Sigmoid colon (tissue), 4 donors: ENCODE data around the gene DFFB.

Source experiments
- EP300 ChIP-seq, 4 donors: sonication (generic); formaldehyde crosslinking; IDR thresholded peaks; one replicate each; pipeline ENCODE4 v1.6.1; 2017; ENCODE audit warnings: antibody characterized with exemption in 4 of 4
- POLR2A ChIP-seq, 2 donors: fragments of 450-650 bp; IDR thresholded peaks; one replicate each; pipeline ENCODE4 v1.6.1; 2016; ENCODE audit warnings: antibody characterized with exemption in 2 of 2, mild to moderate bottlenecking in 2 of 2, moderate library complexity in 2 of 2
- TF ChIP-seq, protein P1 (sequence below), 4 experiments: fragments of 450-650 bp in 3 of 4; fragments of 200-600 bp in 1 of 4; IDR thresholded peaks; one replicate each; pipeline ENCODE4 v1.5.1; 2016 to 2019; ENCODE audit warnings: antibody characterized with exemption in 4 of 4, mild to moderate bottlenecking in 3 of 4, moderate library complexity in 2 of 4

DNA sequence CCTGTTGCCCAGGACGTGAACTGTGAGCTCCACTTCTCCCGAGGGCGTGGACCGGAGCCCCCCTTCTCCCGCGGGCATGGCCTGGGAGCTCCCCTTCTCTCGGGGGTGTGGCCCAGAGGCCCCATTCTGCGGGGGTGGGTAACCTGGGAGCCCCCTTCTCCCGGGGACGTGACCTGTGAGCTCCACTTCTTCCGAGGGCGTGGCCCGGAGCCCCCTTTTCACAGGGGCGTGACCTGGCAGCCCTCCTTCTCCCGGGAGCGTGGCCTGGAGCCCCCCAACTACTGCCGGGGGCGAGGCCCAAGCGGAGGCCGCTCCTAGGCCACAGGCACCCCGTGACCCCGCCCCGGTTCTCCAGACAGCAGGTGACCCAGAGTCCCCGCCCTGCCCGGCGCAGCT, 42.5 kb downstream of the DFFB start:
- TF ChIP-seq, protein P1, sequence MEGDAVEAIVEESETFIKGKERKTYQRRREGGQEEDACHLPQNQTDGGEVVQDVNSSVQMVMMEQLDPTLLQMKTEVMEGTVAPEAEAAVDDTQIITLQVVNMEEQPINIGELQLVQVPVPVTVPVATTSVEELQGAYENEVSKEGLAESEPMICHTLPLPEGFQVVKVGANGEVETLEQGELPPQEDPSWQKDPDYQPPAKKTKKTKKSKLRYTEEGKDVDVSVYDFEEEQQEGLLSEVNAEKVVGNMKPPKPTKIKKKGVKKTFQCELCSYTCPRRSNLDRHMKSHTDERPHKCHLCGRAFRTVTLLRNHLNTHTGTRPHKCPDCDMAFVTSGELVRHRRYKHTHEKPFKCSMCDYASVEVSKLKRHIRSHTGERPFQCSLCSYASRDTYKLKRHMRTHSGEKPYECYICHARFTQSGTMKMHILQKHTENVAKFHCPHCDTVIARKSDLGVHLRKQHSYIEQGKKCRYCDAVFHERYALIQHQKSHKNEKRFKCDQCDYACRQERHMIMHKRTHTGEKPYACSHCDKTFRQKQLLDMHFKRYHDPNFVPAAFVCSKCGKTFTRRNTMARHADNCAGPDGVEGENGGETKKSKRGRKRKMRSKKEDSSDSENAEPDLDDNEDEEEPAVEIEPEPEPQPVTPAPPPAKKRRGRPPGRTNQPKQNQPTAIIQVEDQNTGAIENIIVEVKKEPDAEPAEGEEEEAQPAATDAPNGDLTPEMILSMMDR (IDR thresholded peaks at IDR 0.05), result no peak
- TF ChIP-seq POLR2A (IDR thresholded peaks at IDR 0.05), result no peak
- TF ChIP-seq EP300 (IDR thresholded peaks at IDR 0.05), result no peak
